KOPT-K1 (cell line): ENCODE results near the gene GALNS.

Experiments
- H3K27ac ChIP-seq: fragments of 200-600 bp; sonication (generic); 2 replicates; pipeline ENCODE4 v1.5.1; 2016; ENCODE audit warnings: antibody characterized with exemption, mild to moderate bottlenecking, low read depth, low read length; ENCODE audit not compliant: poor library complexity, severe bottlenecking
- H3K36me3 ChIP-seq: fragments of 200-600 bp; sonication (generic); 2 replicates; pipeline ENCODE4 v1.5.1; 2017; ENCODE audit warnings: antibody characterized with exemption, mild to moderate bottlenecking, low read length, moderate library complexity; ENCODE audit not compliant: insufficient read depth
- H3K9me3 ChIP-seq: fragments of 200-600 bp; sonication (generic); 2 replicates; pipeline ENCODE4 v1.5.1; 2017; ENCODE audit warnings: antibody characterized with exemption, low read length, mild to moderate bottlenecking; ENCODE audit not compliant: insufficient read depth, poor library complexity, severe bottlenecking

Gene GALNS

DNA sequence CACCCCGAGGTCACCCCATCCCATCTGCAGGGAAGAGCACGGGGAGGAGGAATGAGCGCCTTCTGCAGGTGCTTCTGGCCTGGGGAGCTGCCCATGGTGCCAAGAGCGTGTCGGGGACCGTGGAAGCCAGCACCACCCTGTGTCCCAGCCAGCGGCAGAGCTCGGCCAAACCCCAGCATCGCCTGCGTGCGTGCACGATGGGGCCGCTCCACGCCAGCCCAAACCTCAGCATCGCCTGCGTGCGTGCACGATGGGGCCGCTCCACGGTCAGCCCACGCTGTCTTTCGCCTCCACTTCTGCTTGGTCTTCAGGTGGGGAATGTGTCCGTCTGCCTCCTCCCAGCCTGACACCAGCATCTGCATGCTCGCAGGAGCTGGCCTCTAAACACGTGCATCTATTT is 13.9 kb downstream of the GALNS start:
- Histone ChIP-seq H3K27ac (no peak overlapping the region), H3K36me3 (no peaks in the 10 kb centered on the region), H3K9me3 (no peaks in the 10 kb centered on the region)

DNA sequence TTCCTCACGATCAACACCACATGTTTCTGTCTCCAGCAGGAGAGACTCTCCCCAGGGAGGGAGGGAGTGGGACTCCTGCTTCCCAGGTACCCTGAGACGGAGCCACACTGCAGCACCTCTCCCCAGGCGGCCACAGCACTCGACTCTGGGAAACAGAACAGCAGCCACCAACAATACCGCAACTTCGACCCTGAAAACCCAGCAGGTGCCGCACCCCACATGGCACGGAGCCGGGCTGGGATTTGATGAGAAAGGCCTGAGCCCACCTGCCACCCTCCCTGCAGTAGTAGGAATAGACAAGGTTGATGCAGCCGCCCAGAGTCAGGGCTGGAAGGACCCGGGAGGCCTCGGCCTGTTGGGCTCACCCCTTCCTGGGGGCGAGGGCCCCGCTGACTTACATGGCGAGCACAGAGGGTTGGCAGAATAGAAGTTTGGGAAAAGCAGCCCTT is 14.4 kb downstream of the GALNS start:
- Histone ChIP-seq H3K36me3 (no peaks in the 10 kb centered on the region), H3K9me3 (no peaks in the 10 kb centered on the region), H3K27ac (no peak overlapping the region)

DNA sequence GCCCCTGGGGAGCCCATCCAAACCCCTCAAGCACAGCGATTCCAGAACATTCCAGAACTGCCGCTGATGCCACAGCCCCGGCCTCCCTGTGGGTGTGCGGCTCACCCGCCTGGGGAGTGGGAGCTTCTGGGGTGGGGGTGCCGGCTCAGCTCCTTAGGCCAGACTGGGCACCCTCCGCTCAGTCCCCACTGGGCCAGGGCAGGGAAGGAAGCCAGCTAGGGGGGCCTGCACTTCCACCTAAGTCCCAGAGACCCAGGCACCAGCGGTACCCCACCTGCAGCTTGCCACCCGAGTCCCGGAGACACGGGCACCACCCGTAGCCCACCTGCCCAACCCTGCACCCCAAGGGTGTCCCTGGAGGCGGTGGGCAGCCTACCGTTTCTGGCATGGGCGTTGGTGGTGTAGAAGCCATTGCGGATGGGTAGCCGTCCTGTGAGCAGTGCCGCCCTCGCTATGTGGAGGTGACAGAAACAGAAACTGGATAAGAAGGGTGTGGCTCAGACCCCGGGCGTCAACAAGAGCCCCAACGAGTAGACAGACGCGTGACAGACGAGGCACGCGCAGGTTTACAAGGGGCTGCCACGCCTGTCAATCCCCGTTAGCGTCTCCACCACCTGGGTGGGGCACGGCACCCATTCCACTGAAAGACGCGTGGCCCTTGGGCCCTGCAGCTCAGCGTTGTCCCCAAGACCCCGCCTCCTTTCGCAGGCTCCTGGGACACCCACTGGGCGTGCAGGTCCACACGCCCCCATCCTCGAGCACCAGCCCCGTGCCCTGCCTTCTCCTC is 15.0 kb downstream of the GALNS start:
- H3K27ac ChIP-seq = no peak overlapping the region
- H3K9me3 ChIP-seq = no peaks in the 10 kb centered on the region
- no peaks in the 10 kb centered on the region for H3K36me3 ChIP-seq

DNA sequence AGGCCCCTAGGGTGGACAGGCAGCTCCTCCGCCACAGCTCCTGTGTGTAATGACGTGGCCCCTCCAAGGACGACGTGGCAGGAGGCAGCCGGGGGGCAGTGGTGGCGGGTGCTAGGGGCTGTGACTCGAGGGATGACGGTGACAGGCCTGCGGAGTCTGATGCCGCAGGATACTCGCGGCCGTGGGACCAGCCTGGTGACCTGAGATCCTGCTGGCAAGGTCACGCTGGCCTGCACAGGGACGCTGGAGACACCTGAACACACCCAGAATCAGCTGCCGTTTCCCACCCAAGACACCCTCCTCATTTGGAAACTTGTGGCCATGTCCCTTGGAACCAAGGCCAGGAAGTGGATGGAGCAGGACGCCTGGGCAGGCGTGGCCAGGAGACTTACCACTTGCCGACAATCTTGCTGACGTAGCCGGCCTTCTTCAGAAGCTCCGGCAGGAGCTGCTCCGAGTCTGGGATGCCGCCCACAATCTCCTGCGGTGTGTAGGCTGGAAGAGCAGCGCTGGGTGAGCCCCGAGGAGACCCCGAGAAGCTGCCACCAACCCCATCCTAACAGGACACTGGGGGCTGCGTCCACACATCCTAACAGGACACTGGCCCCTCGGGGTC is 16.0 kb downstream of the GALNS start:
- Histone ChIP-seq H3K9me3 (no peaks in the 10 kb centered on the region), H3K36me3 (no peaks in the 10 kb centered on the region), H3K27ac (no peak overlapping the region)

DNA sequence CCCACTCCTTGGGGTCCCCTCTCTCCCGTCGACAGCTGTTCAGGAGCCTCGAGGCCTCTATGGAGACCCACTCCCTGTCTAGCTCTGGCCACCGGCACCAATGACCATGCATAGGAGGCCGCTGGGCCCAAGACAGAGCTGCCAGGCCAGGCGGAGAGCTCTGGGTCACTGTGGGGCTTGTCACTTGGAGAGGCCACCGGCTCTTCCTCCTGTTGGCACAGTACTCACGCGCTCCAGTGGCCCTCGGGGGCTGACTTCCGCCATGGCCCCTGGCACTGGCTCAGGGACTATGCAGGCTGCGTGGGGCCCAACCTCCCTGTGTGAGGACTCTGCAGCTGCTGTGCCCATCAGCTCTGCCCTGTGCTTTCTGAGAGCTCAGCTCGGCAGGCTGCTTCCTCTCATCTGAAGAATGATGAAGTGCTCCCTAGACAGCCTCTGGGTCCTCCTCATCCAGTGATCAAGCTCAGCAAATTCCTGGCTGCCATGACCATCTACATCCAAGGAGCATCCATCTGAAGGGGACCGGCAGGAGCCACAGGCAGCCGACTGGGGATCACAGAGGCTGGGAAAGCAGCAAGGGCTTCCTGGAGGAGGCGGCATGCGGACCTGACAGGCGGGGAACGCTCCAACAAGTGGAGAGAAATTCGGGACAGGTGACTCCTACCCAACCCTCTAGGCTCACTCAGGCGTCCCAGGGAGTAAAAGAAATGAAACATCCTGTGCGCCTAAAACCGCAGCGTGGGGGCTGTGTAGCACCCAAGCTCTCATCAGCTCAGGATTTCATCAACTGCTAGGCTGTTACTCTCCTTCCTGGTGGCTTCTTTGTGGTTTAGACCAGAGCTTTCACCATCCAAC is 16.8 kb downstream of the GALNS start:
- no peak overlapping the region for H3K27ac ChIP-seq
- no peaks in the 10 kb centered on the region for H3K36me3 ChIP-seq
- no peaks in the 10 kb centered on the region for H3K9me3 ChIP-seq

DNA sequence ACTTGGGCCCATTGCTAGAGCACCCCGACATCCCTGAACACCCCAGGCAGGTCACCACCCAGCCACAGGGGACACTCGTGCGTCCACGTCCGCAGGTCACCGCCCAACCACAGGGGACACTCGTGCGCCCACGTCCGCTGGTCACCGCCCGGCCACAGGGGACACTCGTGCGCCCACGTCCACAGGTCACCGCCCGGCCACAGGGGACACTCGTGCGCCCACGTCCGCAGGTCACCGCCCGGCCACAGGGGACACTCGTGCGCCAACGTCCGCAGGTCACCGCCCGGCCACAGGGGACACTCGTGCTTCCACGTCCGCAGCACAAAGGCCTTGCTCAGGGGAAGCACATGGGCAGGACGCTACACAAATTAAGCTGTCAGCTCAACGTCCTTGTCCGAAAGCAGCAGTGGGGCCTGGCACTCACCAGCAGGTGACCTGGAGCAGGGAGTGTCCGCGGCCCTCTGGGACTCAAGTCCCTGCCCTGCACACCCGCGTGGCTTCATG is 17.7 kb downstream of the GALNS start:
- H3K36me3 ChIP-seq = no peaks in the 10 kb centered on the region

DNA sequence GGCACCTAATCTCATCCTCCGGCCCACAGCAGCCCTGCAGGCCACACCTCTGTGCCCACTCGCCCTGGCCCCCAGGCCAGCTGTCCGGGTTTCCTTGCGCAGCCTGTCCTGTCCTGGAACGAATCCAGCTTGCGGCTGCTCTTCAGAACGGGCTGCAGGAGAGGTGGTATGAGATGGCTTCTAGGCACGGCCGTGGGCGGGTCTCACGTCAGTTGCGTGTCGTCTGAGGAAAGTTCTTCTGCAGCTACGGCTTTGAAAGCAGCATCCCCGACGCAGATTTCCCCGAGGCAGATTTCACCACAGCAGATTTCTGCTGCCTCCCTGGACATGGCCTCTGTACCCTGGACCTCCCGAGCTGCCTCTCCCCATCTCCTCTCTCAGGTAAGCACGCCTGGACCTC is 18.2 kb downstream of the GALNS start:
- Histone ChIP-seq H3K27ac (no peak overlapping the region), H3K36me3 (no peaks in the 10 kb centered on the region)

More for the DNA sequence above, 17.7 kb downstream of the GALNS start:
- H3K9me3 ChIP-seq = no peaks in the 10 kb centered on the region
- H3K27ac ChIP-seq = no peak overlapping the region

DNA sequence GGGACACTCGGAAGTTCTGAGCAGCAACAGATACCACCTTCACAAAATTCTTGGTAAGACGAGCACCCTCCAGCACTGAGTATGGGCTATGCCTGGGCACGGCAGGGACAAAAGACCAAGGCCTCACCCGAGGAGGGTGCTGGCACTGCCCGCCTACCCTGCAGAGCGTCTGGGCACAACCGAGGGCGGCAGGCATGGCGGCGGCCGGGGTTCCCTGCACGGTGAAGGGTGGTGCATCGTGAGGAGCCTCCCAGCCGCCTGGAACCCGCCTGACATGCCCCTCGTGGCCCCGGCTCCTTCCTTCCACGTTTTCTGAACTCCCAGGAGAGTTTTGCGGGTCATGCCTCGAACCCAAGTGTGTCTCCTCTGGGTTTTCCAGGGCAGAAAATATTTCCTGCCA is 18.9 kb downstream of the GALNS start:
- Histone ChIP-seq H3K9me3 (no peaks in the 10 kb centered on the region), H3K27ac (no peak overlapping the region), H3K36me3 (no peaks in the 10 kb centered on the region)

More for the DNA sequence above, 18.2 kb downstream of the GALNS start:
- H3K9me3 ChIP-seq = no peaks in the 10 kb centered on the region

DNA sequence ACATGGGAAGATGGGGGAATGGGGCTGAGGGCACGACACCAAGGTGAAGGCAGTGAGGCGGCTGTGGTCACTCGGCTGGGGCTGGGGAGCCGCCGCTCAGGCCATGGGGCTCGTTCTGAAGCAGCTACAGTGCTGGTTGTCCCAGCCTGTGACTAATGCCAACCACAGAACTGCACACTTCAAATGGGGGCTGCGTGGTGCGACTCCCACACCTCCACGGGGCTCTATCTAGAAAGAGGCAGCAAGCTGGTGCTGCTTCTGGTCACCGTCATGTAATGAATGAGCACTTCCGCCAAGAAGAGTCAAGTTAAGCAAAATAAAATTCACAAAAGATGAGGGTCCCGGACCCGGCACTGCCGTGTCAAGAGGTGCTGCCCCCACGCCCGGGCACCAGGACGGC is 20.0 kb downstream of the GALNS start:
- Histone ChIP-seq H3K36me3 (no peaks in the 10 kb centered on the region), H3K27ac (no peak overlapping the region), H3K9me3 (no peaks in the 10 kb centered on the region)

DNA sequence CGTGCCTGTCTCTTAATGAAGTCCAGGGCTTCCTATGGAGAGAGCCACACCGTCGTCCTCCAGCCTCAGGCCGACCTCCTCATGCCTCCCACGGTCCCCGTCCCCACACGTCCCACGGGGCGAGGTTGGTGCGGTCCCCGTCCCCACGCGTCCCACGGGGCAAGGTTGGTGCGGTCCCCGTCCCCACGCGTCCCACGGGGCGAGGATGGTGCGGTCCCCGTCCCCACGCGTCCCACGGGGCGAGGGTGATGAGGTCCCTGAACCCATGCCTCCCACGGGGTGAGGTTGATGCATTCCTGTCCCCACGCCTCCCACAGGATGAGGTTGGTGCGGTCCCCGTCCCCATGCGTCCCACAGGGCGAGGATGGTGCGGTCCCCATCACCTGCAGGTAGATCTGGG is 20.9 kb downstream of the GALNS start:
- H3K36me3 ChIP-seq = no peaks in the 10 kb centered on the region
- H3K27ac ChIP-seq = no peak overlapping the region
- no peaks in the 10 kb centered on the region for H3K9me3 ChIP-seq

DNA sequence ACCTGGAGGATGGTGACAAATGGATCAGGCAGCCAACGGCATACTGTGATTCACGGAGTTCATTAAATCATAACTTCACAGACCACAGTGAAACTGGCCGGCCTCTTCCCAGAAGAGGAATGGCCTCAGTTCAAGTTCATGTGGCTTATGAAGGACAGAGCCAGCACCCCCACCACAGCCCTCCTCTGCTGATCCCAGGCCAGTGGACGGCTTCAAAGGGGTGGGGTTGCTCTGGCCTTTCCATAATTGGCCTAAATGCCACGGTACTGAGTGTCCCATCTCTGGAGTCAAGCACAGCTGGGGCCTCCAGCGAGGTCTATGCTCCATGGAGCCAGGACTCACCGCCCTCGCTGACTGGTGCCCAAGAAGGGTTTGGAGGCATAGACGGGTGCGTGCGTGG is 21.4 kb downstream of the GALNS start:
- Histone ChIP-seq H3K36me3 (no peaks in the 10 kb centered on the region), H3K27ac (no peak overlapping the region), H3K9me3 (no peaks in the 10 kb centered on the region)

DNA sequence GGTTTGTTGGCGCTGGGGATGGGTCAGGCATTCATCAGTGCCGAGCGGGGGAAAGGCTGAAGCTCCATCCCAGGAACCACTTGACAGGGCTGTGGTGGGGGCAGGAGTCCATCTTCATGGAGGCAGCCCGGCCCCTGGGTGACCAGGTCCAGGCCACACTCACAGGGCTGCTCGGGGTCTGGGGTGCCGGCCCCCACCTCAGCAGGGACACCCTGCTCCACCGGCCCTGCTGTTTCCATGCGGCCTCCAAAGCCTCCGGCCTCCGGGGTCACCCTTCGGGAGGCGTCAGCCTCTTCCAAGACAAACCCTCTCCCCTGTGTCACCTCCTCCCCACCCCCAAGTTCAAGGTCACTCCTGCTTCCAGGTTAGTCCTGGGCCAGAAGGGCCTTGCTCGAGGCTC is 22.1 kb downstream of the GALNS start:
- Histone ChIP-seq H3K36me3 (no peaks in the 10 kb centered on the region), H3K27ac (no peak overlapping the region), H3K9me3 (no peaks in the 10 kb centered on the region)

DNA sequence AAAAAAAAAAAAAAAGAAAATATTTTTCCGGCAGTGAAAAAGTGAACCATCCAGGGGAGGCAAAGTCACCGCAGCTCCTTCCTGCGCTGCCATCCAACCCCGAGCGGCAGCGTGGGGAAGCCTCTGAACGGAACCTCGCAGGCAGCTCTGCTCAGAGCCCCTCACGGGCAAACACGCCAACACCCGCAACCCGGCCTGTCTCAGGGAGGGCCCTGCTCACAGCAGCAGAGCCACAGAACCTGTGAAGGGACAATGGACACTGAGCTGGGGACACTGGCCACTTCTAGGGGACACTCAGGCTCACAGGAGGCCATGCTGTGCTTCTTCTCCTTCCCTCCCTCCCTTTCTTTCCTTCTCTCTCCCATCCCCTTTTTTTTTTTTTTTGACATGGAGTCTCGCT is 23.7 kb downstream of the GALNS start:
- H3K36me3 ChIP-seq = no peaks in the 10 kb centered on the region
- no peaks in the 10 kb centered on the region for H3K9me3 ChIP-seq
- H3K27ac ChIP-seq = no peak overlapping the region

DNA sequence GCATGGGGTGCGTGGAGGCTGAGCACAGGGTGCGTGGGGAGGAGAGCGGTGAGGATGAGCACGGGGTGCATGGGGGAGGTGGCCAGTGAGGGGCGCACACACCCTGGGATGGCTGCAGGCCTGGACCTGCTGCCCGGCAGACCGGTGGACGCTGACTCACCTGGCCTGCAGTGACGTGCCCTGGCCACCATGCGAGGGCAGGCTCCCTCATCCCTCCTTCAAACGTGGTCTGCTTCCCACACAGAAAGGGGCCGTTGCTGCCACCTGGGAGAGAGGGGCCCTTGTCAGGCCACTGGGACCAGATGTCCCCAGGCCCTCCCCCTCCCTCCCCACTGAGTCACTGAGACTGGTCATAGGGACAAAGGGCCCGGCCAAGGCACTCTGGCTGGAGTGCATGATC is 24.9 kb downstream of the GALNS start:
- H3K27ac ChIP-seq = no peak overlapping the region
- no peaks in the 10 kb centered on the region for H3K9me3 ChIP-seq
- no peaks in the 10 kb centered on the region for H3K36me3 ChIP-seq

DNA sequence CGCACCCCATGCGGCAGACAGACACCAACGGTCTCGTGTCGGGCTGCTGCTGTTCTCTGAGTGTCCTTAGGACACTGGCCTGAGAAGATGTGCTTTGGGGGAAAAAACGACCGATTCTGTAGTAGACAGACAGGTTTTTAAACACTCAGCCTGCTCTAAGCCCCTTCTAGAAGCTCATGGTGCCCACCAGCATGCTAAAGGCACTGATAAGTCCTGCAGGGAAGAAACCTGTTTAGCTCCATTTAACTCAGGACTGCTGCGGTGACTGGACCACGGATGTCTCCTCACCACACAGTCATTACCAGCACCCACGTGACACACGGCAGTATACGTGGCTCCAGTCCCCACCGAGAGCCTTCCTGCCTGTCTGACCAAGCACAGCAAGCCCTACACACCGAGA is 26.0 kb downstream of the GALNS start:
- no peak overlapping the region for H3K27ac ChIP-seq
- no peaks in the 10 kb centered on the region for H3K36me3 ChIP-seq
- no peaks in the 10 kb centered on the region for H3K9me3 ChIP-seq
